Body of pancreas (tissue), 4 donors: ENCODE measurements around the gene RPGRIP1.

Experiments
- POLR2A ChIP-seq, 3 donors: fragments of 450-650 bp; IDR thresholded peaks; one replicate each; pipeline ENCODE4 v1.6.1; 2016; ENCODE audit warnings: antibody characterized with exemption in 3 of 3, mild to moderate bottlenecking in 2 of 3
- TF ChIP-seq, protein P1 (sequence below), 7 experiments: fragments of 450-650 bp in 4 of 7; fragments of 200-600 bp in 3 of 7; sonication (generic) in 3 of 7; IDR thresholded peaks; one replicate each; pipeline ENCODE4 v1.5.1; 2016 to 2019; ENCODE audit warnings: antibody characterized with exemption in 7 of 7

DNA sequence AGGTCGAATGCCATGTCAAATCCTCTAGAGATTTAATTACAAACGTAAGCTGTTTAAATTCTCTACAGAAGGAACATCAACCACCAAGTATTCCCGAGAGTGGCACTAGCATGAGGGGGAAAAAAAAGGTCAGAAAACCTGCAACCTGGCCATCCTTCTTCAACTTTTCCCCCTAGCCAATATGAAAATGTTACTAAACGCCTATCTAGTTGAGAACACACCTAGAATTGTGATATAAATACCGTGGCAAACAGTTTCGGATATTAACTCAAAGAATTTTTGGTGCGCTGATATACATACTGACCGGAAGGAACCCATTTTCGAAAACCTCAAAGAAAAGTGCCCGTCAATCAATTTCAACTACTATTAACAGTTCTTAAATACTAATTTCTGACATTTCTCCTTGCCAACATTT is 12.4 kb upstream of the RPGRIP1 start:
- TF ChIP-seq, protein P1, sequence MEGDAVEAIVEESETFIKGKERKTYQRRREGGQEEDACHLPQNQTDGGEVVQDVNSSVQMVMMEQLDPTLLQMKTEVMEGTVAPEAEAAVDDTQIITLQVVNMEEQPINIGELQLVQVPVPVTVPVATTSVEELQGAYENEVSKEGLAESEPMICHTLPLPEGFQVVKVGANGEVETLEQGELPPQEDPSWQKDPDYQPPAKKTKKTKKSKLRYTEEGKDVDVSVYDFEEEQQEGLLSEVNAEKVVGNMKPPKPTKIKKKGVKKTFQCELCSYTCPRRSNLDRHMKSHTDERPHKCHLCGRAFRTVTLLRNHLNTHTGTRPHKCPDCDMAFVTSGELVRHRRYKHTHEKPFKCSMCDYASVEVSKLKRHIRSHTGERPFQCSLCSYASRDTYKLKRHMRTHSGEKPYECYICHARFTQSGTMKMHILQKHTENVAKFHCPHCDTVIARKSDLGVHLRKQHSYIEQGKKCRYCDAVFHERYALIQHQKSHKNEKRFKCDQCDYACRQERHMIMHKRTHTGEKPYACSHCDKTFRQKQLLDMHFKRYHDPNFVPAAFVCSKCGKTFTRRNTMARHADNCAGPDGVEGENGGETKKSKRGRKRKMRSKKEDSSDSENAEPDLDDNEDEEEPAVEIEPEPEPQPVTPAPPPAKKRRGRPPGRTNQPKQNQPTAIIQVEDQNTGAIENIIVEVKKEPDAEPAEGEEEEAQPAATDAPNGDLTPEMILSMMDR (IDR thresholded peaks at IDR 0.05), result no peak
- no peak for TF ChIP-seq POLR2A (IDR thresholded peaks at IDR 0.05)
